ENCODE data around the gene SKIC3. TPM values are rescaled to one million over a fixed set of nuclear protein-coding genes. Genes with fewer than 3 reads are reported as not detected.

The SKIC3 gene
- 10 to 100 TPM; 57.6 to 83.5 (median 68.6) TPM for total RNA-seq

GRCh38 chr5:95554647-95555548 is at the start of gene SKIC3, which contains the start of gene ARSK:
Gene SKIC3, minus strand, starts transcription at chr5:95554977. Its CDS starts 7,827 bp downstream, at chr5:95547150.
Gene ARSK, plus strand, starts transcription at chr5:95555101. Its CDS starts 178 bp downstream, at chr5:95555279.
- 0 to 2% (median 0%) methylated on average over 2 to 36 of the region's 63 CpGs; no CpG with 5 or more reads in 2 of the 10 experiments for WGBS, 10 experiments
- Histone ChIP-seq H3K4me1 (replicated peaks in 1 of 2) (peaks cover 4 to 11% of the 10 kb centered on the region in 2 donors), H3K27ac (peak within 1 kb of the TSS; percentile 70 to 79), H3K4me3 (peak within 1 kb of the TSS; percentile 52 to 63 (median 59))
- peak; percentile 94 to 98 (median 97) for ATAC-seq (replicated peaks in 6 of 8)
- in situ Hi-C loops (cut with MboI; ENCODE audit: low pct_unique_long_range_greater_than_20kb in 2 of 9, low sequenced_read_pairs in 9 of 9, unreplicated experiment in 9 of 9) = no loop called here

GRCh38 chr5:95600557-95600956 is 45.8 kb upstream of the SKIC3 start:
- no peak overlapping the region for H3K27ac ChIP-seq
- in situ Hi-C loops (cut with MboI; ENCODE audit: low pct_unique_long_range_greater_than_20kb in 2 of 9, low sequenced_read_pairs in 9 of 9, unreplicated experiment in 9 of 9) = no loop called here

GRCh38 chr5:95599252-95599651 is 44.5 kb upstream of the SKIC3 start:
- no peak for ATAC-seq (replicated peaks in 6 of 8)
- in situ Hi-C loops (cut with MboI; ENCODE audit: low pct_unique_long_range_greater_than_20kb in 2 of 9, low sequenced_read_pairs in 9 of 9, unreplicated experiment in 9 of 9) = no loop called here
- 50 to 100% (median 86%) methylated on average over 1 of the region's 1 CpG; no CpG with 5 or more reads in 2 of the 10 experiments for WGBS, 10 experiments

More at GRCh38 chr5:95600557-95600956, 45.8 kb upstream of the SKIC3 start:
- ATAC-seq (replicated peaks in 6 of 8) = no peak
- Histone ChIP-seq H3K4me3 (no peak overlapping the region), H3K4me1 (replicated peaks in 1 of 2) (no peaks in the 10 kb centered on the region)
- WGBS, 10 experiments = 50 to 100% (median 100%) methylated on average over 1 of the region's 1 CpG; no CpG with 5 or more reads in 2 of the 10 experiments

GRCh38 chr5:95595289-95595931 is 40.6 kb upstream of the SKIC3 start:
- Histone ChIP-seq H3K4me1 (replicated peaks in 1 of 2) (no peaks in the 10 kb centered on the region), H3K27ac (no peak overlapping the region), H3K4me3 (no peak overlapping the region)
- no peak for ATAC-seq (replicated peaks in 6 of 8)
- in situ Hi-C loops (cut with MboI; ENCODE audit: low pct_unique_long_range_greater_than_20kb in 2 of 9, low sequenced_read_pairs in 9 of 9, unreplicated experiment in 9 of 9) = no loop called here
- WGBS, 10 experiments = 92 to 100% (median 100%) methylated on average over 1 to 3 of the region's 3 CpGs; no CpG with 5 or more reads in 3 of the 10 experiments

More at GRCh38 chr5:95599252-95599651, 44.5 kb upstream of the SKIC3 start:
- H3K27ac ChIP-seq = no peak overlapping the region
- no peak overlapping the region for H3K4me3 ChIP-seq
- H3K4me1 ChIP-seq (replicated peaks in 1 of 2) = no peaks in the 10 kb centered on the region

- in situ Hi-C loops (cut with MboI; ENCODE audit: low pct_unique_long_range_greater_than_20kb in 2 of 9, low sequenced_read_pairs in 9 of 9, unreplicated experiment in 9 of 9) = no loop called here
- ATAC-seq (replicated peaks in 6 of 8) = peak in 2 of 8 experiments; percentile 19 to 41
- no peak overlapping the region for H3K4me3 ChIP-seq
- no peaks in the 10 kb centered on the region for H3K4me1 ChIP-seq (replicated peaks in 1 of 2)
- H3K27ac ChIP-seq = no peak overlapping the region
- WGBS, 10 experiments = 0 to 100% (median 95%) methylated on average over 1 to 5 of the region's 5 CpGs
These were observed 36.7 kb upstream of the SKIC3 start for GRCh38 chr5:95591490-95591901.

- no peak for ATAC-seq (replicated peaks in 6 of 8)
- in situ Hi-C loops (cut with MboI; ENCODE audit: low pct_unique_long_range_greater_than_20kb in 2 of 9, low sequenced_read_pairs in 9 of 9, unreplicated experiment in 9 of 9) = no loop called here
- Histone ChIP-seq H3K27ac (no peak overlapping the region), H3K4me3 (no peak overlapping the region), H3K4me1 (replicated peaks in 1 of 2) (no peaks in the 10 kb centered on the region)
- 80 to 100% (median 100%) methylated on average over 1 of the region's 1 CpG; no CpG with 5 or more reads in 1 of the 10 experiments for WGBS, 10 experiments
These were observed 36.1 kb upstream of the SKIC3 start for GRCh38 chr5:95590880-95591279.

GRCh38 chr5:95583992-95584391 is 29.2 kb upstream of the SKIC3 start:
- Histone ChIP-seq H3K4me3 (no peak overlapping the region), H3K4me1 (replicated peaks in 1 of 2) (peaks cover 0 to 2% of the 10 kb centered on the region in 2 donors), H3K27ac (no peak overlapping the region)
- in situ Hi-C loops (cut with MboI; ENCODE audit: low pct_unique_long_range_greater_than_20kb in 2 of 9, low sequenced_read_pairs in 9 of 9, unreplicated experiment in 9 of 9) = no loop called here
- 75 to 100% (median 87%) methylated on average over 1 of the region's 1 CpG; no CpG with 5 or more reads in 1 of the 10 experiments for WGBS, 10 experiments
- ATAC-seq (replicated peaks in 6 of 8) = no peak

GRCh38 chr5:95581576-95581975 is 26.8 kb upstream of the SKIC3 start:
- Histone ChIP-seq H3K27ac (no peak overlapping the region), H3K4me3 (no peak overlapping the region), H3K4me1 (replicated peaks in 1 of 2) (peaks cover 0 to 2% of the 10 kb centered on the region in 2 donors)
- no peak for ATAC-seq (replicated peaks in 6 of 8)
- in situ Hi-C loops (cut with MboI; ENCODE audit: low pct_unique_long_range_greater_than_20kb in 2 of 9, low sequenced_read_pairs in 9 of 9, unreplicated experiment in 9 of 9) = no loop called here
- 88 to 100% (median 93%) methylated on average over 1 to 2 of the region's 2 CpGs; no CpG with 5 or more reads in 1 of the 10 experiments for WGBS, 10 experiments

GRCh38 chr5:95572016-95572415 is 17.2 kb upstream of the SKIC3 start:
- WGBS, 10 experiments = 73 to 100% (median 97%) methylated on average over 1 to 2 of the region's 2 CpGs; no CpG with 5 or more reads in 2 of the 10 experiments
- Histone ChIP-seq H3K27ac (no peak overlapping the region), H3K4me3 (no peak overlapping the region), H3K4me1 (replicated peaks in 1 of 2) (no peaks in the 10 kb centered on the region)
- in situ Hi-C loops (cut with MboI; ENCODE audit: low pct_unique_long_range_greater_than_20kb in 2 of 9, low sequenced_read_pairs in 9 of 9, unreplicated experiment in 9 of 9) = no loop called here
- ATAC-seq (replicated peaks in 6 of 8) = no peak

GRCh38 chr5:95565280-95565920 is 10.6 kb upstream of the SKIC3 start:
- no peaks in the 10 kb centered on the region for H3K4me1 ChIP-seq (replicated peaks in 1 of 2)
- no peak for ATAC-seq (replicated peaks in 6 of 8)
- no peak overlapping the region for H3K4me3 ChIP-seq
- H3K27ac ChIP-seq = no peak overlapping the region
- in situ Hi-C loops (cut with MboI; ENCODE audit: low pct_unique_long_range_greater_than_20kb in 2 of 9, low sequenced_read_pairs in 9 of 9, unreplicated experiment in 9 of 9) = no loop called here
- WGBS, 10 experiments = 77 to 100% (median 93%) methylated on average over 1 to 4 of the region's 4 CpGs

GRCh38 chr5:95564450-95564849 is 9.7 kb upstream of the SKIC3 start:
- no peak overlapping the region for H3K4me3 ChIP-seq
- WGBS, 10 experiments = 61 to 100% (median 80%) methylated on average over 1 to 4 of the region's 4 CpGs

GRCh38 chr5:95563367-95563766 is 8.6 kb upstream of the SKIC3 start:
- no peaks in the 10 kb centered on the region for H3K4me1 ChIP-seq (replicated peaks in 1 of 2)
- peak in 1 of 8 experiments; percentile 19 for ATAC-seq (replicated peaks in 6 of 8)
- 58 to 100% (median 86%) methylated on average over 2 to 5 of the region's 5 CpGs; no CpG with 5 or more reads in 1 of the 10 experiments for WGBS, 10 experiments
- no peak overlapping the region for H3K27ac ChIP-seq
- in situ Hi-C loops (cut with MboI; ENCODE audit: low pct_unique_long_range_greater_than_20kb in 2 of 9, low sequenced_read_pairs in 9 of 9, unreplicated experiment in 9 of 9) = no loop called here
- H3K4me3 ChIP-seq = no peak overlapping the region

More at GRCh38 chr5:95564450-95564849, 9.7 kb upstream of the SKIC3 start:
- ATAC-seq (replicated peaks in 6 of 8) = no peak
- H3K4me1 ChIP-seq (replicated peaks in 1 of 2) = no peaks in the 10 kb centered on the region
- no peak overlapping the region for H3K27ac ChIP-seq
- in situ Hi-C loops (cut with MboI; ENCODE audit: low pct_unique_long_range_greater_than_20kb in 2 of 9, low sequenced_read_pairs in 9 of 9, unreplicated experiment in 9 of 9) = no loop called here
